HEK293T (cell line): ENCODE data around the gene AQP2.
"Not testable (repeated sequence)": the region's sequence is repeated elsewhere in the genome, so short reads cannot be mapped to it uniquely, and the experiment has no call there.

Source experiments
- CTCF ChIA-PET: fragments of 350-600 bp; formaldehyde crosslinking; extraction: SDS; loops from one replicate; lab custom pipeline; 2021; ENCODE audit warnings: antibody characterized with exemption, inconsistent platforms; lab: Yijun Ruan, JAX
- POLR2A ChIA-PET: fragments of 350-600 bp; formaldehyde crosslinking; extraction: SDS; loops from one replicate; lab custom pipeline; 2020; ENCODE audit warnings: antibody characterized with exemption, inconsistent platforms; lab: Yijun Ruan, JAX
- DNase-seq: peaks from one replicate; pipeline ENCODE4 v3.0.0; 2012; ENCODE audit warnings: mixed read lengths; ENCODE audit errors: extremely low spot score
- ARNT ChIP-seq: fragments of 450-650 bp; IDR thresholded peaks from 2 replicates; pipeline ENCODE4 v1.6.1; 2017; ENCODE audit warnings: mild to moderate bottlenecking
- BHLHE40 ChIP-seq: fragments of 450-650 bp; IDR thresholded peaks from 2 replicates; pipeline ENCODE4 v1.6.1; 2016; ENCODE audit warnings: mild to moderate bottlenecking, moderate library complexity, borderline replicate concordance
- CTBP1 ChIP-seq: fragments of 450-650 bp; IDR thresholded peaks from 2 replicates; pipeline ENCODE4 v1.6.1; 2016; ENCODE audit warnings: borderline replicate concordance
- ELF4 ChIP-seq: fragments of 450-650 bp; IDR thresholded peaks from 2 replicates; pipeline ENCODE4 v1.6.1; 2017; ENCODE audit warnings: antibody characterized with exemption
- FOXA1 ChIP-seq: fragments of 450-650 bp; IDR thresholded peaks from 2 replicates; pipeline ENCODE4 v1.6.1; 2016; ENCODE audit warnings: mild to moderate bottlenecking
- FOXK2 ChIP-seq: fragments of 450-650 bp; IDR thresholded peaks from 2 replicates; pipeline ENCODE4 v1.6.1; 2016; ENCODE audit warnings: mild to moderate bottlenecking
- FOXM1 ChIP-seq: fragments of 450-650 bp; IDR thresholded peaks from 2 replicates; pipeline ENCODE4 v1.6.1; 2017; ENCODE audit warnings: mild to moderate bottlenecking, borderline replicate concordance
- HDGF ChIP-seq: fragments of 450-650 bp; IDR thresholded peaks from 2 replicates; pipeline ENCODE4 v1.6.1; 2017; ENCODE audit warnings: antibody characterized with exemption, borderline replicate concordance
- L3MBTL2 ChIP-seq: fragments of 450-650 bp; conservative IDR thresholded peaks from 2 replicates; pipeline ENCODE4 v1.6.1; 2016; ENCODE audit warnings: mild to moderate bottlenecking
- LEF1 ChIP-seq: fragments of 450-650 bp; IDR thresholded peaks from 2 replicates; pipeline ENCODE4 v1.6.1; 2017; ENCODE audit warnings: mild to moderate bottlenecking, borderline replicate concordance
- NFRKB ChIP-seq: fragments of 450-650 bp; IDR thresholded peaks from 2 replicates; pipeline ENCODE4 v1.6.1; 2016; ENCODE audit warnings: mild to moderate bottlenecking, moderate library complexity
- PKNOX1 ChIP-seq: fragments of 450-650 bp; IDR thresholded peaks from 2 replicates; pipeline ENCODE4 v1.6.1; 2016
- SP1 ChIP-seq: fragments of 450-650 bp; IDR thresholded peaks from 2 replicates; pipeline ENCODE4 v1.6.1; 2017
- SUZ12 ChIP-seq: fragments of 450-650 bp; IDR thresholded peaks from 2 replicates; pipeline ENCODE4 v1.6.1; 2016; ENCODE audit warnings: mild to moderate bottlenecking
- TARDBP ChIP-seq: fragments of 450-650 bp; IDR thresholded peaks from 2 replicates; pipeline ENCODE4 v1.6.1; 2016
- ZNF384 ChIP-seq: fragments of 450-650 bp; IDR thresholded peaks from 2 replicates; pipeline ENCODE4 v1.6.1; 2016

The AQP2 gene

DNA sequence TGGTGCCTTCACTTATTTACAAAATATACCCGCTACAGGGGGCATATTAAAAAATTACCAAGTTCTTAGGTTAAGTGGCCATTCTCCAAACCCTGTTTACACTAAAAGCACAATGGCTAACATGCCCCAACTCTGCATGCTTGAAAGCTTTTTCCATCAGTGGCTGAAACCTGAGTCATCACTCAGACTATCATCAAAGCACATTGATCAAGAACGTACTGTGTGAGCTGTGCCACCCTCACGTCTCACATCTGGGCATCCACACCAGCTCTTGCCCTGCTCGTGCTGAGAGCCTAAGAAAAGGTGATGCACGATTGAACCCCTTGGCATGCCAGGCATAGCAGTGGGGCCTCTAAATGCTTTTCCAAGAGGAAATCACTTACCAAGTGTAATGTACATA, 35.4 kb downstream of the AQP2 start:
- TF ChIP-seq L3MBTL2 (no peak), TARDBP (no peak), ARNT (no peak), ZNF384 (no peak), FOXM1 (no peak), NFRKB (no peak), BHLHE40 (no peak)
- CTCF ChIA-PET, result no interaction called here
- DNase-seq, result no peak
- POLR2A ChIA-PET, result no interaction called here

GRCh38 chr12:49986476-49986875, 35.9 kb downstream of the AQP2 start:
- CTCF ChIA-PET, result interaction anchor here (0.7 kb wide), 1 partner anchor 69 kb away, joined by 3 read pairs; no protein-coding TSS in a partner anchor
- POLR2A ChIA-PET, DNase-seq: not testable (repeated sequence)

- ChIA-PET POLR2A (no interaction called here), CTCF (no interaction called here)
- TF ChIP-seq BHLHE40 (no peak), L3MBTL2 (no peak), NFRKB (no peak), TARDBP (no peak), FOXM1 (no peak), CTBP1 (no peak), SUZ12 (no peak), ZNF384 (no peak), ARNT (no peak), FOXK2 (no peak), FOXA1 (no peak), HDGF (no peak), ELF4 (no peak), PKNOX1 (no peak), LEF1 (no peak)
- DNase-seq, result no peak
Measured at GRCh38 chr12:49987625-49988303, 37.2 kb downstream of the AQP2 start.

DNA sequence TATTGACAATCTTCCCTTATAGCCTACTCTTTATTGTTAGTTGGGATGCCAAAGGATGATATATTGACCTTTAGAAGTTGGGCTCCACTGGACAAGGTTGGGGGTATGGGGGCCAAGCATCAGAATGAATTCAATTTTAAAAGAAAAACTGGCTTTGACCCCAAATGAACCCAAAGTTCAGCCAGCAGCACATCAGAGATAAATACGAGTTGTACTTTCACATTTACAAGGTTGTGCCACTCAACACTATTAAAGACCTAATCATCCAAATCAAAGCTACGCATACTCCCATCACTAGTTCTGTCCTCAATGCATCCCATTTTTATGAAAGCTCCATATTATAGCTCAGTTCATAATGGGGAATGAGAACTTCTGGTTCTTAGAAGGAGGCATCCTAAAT, 38.9 kb downstream of the AQP2 start:
- DNase-seq, POLR2A ChIA-PET: not testable (repeated sequence)
- CTCF ChIA-PET, result interaction anchor here (2.1 kb wide), 1 partner anchor 22 kb away, joined by 5 read pairs; no protein-coding TSS in a partner anchor

GRCh38 chr12:49990273-49990672, 39.7 kb downstream of the AQP2 start:
- no peak for DNase-seq
- POLR2A ChIA-PET, result no interaction called here
- no peak for TF ChIP-seq SP1
- no peak for TF ChIP-seq ZNF384
- TF ChIP-seq ARNT, result no peak
- no peak for TF ChIP-seq NFRKB
- no peak for TF ChIP-seq FOXK2
- TF ChIP-seq L3MBTL2, result no peak
- no peak for TF ChIP-seq HDGF
- TF ChIP-seq LEF1, result no peak
- TF ChIP-seq CTBP1, result no peak
- no peak for TF ChIP-seq BHLHE40
- TF ChIP-seq FOXA1, result no peak
- TF ChIP-seq SUZ12, result no peak
- no peak for TF ChIP-seq TARDBP
- TF ChIP-seq FOXM1, result no peak
- no peak for TF ChIP-seq ELF4
- no peak for TF ChIP-seq PKNOX1
- CTCF ChIA-PET, result interaction anchor here (1.4 to 2.1 kb wide), 2 partner anchors 23 to 80 kb away, joined by 3 to 5 read pairs; no protein-coding TSS in a partner anchor

DNA sequence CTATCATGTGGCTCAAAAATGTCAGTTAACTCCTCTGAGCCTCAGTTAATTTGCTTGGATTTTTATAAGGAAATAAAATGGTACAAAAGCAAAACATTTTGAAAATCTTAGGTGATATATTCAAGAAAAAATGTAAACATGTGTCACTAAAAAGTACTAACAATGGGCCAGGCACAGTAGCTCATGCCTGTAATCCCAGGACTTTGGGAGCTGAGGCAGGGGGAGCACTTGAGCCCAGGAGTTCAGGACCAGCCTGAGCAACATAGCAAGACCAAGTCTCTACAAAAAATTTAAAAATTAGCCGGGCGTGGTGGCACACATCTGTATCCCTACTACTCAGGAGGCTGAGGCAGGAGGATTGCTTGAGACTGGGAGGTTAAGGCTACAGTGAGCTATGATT, 47.9 kb downstream of the AQP2 start:
- CTCF ChIA-PET, result no interaction called here
- TF ChIP-seq HDGF (no peak), ELF4 (no peak), FOXM1 (no peak), PKNOX1 (no peak)
- POLR2A ChIA-PET, result no interaction called here
- DNase-seq, result no peak

- ChIA-PET CTCF (interaction anchor here (0.6 kb wide), 1 partner anchor 27 kb away, joined by 3 read pairs; no protein-coding TSS in a partner anchor), POLR2A (no interaction called here)
- TF ChIP-seq FOXK2 (no peak), SUZ12 (no peak), SP1 (no peak), CTBP1 (no peak), L3MBTL2 (no peak), NFRKB (no peak), ZNF384 (no peak), TARDBP (no peak), LEF1 (no peak)
- DNase-seq, result no peak
Measured at GRCh38 chr12:50003595-50003994, 53.1 kb downstream of the AQP2 start.
